GM19328 (cell line): ENCODE data around the gene TMEM138.

Experiments used
- ATAC-seq: cut with Tn5 transposase; IDR thresholded peaks from one replicate; pipeline ENCODE4 v1.9.1; 2021; ENCODE audit warnings: mild to moderate bottlenecking, moderate library complexity; ENCODE audit not compliant: unreplicated experiment

The TMEM138 gene

DNA sequence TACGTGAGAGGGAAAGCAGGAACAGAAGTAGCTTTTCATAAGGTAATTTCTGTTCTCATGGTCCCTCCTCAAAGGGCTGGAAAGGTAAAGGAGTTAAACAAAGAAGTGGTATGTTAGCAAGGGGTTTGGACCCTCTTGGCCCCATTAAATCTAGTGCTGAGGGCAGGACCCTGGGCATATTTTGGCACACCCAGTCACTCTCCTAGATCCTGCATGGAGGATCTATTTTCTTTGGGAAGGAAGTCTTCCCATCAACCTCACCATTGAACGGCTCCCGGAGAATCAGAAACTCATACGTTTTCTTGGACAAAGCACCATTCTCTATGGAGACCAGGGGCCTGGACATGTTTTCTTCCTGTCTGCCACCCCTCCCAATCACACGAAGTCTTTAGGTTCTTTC, 41.9 kb downstream of the TMEM138 start:
- no peak for ATAC-seq

- ATAC-seq = no peak
These were observed 42.5 kb downstream of the TMEM138 start for GRCh38 chr11:61404641-61405040.

DNA sequence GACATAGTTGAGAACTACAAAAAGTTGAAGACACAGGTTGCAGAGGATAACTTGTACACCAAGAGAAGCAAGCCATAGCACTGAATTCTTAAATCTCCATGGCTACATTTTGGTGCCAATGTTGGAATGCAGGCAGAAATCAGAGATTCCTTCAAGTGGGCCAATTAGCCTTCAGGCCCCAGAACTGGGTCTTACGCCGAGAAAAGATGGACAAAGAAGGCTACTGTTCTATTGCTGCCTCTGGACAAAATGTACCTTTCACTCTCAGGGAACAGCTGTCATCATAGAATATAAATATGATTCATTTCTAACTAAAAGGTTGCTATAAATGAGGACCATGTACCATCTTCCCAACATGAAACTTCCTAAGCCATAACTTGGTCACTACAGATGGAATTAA, 43.9 kb downstream of the TMEM138 start:
- ATAC-seq = no peak

DNA sequence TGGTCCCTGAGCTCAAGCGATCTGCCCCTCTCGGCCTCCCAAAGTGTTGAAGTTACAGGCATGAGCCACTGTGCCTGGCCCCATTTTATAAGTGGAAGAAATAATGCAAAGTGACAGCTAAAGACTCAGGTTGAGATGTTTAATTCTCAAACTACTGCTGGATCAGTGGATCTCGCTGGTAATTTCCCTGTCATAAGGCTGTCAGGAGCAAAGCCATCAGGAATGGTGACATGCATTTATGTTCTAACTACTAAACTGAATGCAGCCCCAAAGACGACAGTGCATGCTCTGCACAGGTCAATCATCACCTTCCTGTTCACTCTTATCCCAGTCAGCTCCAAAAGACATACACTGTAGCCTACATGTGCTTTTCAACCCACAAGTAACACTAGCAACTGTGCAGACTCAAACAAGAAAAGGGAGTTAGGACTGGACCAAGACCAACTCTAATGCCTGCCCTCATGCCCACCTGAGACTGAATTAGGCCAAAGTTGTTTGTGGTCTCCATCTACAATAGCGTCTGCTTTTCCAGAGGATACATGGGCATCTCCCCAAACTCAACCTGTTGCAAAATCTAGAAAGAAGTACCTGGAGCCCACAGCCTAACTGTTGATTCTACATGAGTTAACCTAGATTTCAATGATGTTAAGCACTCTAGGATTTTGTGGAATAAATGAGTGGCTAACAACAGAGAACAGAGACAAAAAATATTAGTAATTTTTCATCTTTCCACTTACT, 45.0 kb downstream of the TMEM138 start:
- ATAC-seq = no peak

DNA sequence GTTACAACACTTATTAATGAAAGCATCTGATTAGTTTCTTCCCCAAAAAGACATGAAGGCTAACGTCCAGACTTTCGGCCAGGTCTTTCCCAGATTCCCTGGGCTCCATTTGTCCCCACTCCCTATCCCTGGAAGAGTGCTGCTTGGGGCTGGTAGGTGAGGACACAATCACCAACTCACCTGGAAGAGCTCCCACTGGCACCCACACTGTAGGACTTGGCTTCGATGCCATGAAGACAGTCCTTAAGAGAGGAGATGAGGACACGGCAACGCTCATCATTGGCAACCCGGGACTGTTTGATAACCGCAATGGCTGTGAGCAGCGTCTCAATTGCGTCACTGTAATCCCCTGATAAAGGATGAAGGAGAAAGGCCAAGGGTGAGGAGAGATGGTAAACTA, 49.4 kb downstream of the TMEM138 start:
- no peak for ATAC-seq

DNA sequence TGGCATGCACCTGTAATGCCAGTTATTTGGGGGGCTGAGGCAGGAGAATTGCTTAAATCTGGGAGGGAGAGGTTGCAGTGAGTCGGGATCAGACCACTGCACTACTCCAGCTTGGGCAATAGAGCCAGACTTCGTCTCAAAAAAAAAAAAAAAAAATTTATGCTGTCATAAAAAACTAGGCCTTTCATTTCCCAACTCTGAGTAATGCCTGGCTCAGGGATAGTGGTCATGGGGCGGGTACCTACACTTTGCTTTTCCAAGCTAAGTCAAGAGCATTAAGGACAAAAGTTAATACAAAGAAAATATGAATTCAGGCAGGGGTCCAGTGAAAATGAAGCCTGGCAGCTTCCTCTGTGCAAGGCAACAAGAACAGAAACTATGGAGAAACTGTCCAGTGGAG, 51.3 kb downstream of the TMEM138 start:
- no peak for ATAC-seq

- no peak for ATAC-seq
These were observed 52.4 kb downstream of the TMEM138 start for GRCh38 chr11:61414547-61414946.

DNA sequence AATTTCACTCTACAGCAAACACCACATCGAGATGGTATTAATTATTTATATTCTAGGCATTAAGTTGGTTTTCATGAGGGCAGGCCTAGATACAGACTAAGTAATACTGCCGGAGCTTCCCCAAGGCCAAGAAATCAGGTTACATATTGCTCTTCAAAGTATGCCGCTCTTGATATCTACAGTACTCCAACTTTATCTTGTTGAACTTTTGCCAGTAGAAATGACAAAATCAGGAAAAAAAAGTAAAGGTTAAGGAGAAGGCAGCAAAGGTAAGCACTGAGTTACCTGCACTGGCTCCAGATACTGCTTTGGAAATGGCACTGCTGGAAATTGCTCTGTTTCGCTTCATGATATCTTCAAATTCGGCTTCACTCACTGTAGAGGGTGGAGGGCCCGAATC, 53.2 kb downstream of the TMEM138 start:
- ATAC-seq = no peak

DNA sequence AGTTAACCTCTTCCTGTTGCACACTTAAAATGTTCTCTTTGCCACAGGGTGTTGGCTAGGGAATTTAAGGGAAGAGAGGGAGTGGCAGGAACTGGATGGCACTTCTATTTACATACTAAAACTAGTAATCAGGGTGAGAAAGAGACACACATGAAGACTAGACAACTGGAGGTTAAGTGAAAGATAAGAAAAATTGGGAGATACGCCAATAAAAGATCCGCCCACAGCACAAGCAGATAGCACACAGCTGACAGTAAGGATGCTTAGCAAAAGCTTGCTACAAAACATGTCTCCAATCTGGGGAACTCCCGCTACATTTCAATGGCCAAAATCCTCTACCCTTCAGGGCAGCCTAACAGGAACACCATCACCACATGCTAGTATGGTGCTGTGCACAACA, 54.8 kb downstream of the TMEM138 start:
- ATAC-seq = no peak

- no peak for ATAC-seq
These were observed 55.5 kb downstream of the TMEM138 start for GRCh38 chr11:61417670-61418069.

DNA sequence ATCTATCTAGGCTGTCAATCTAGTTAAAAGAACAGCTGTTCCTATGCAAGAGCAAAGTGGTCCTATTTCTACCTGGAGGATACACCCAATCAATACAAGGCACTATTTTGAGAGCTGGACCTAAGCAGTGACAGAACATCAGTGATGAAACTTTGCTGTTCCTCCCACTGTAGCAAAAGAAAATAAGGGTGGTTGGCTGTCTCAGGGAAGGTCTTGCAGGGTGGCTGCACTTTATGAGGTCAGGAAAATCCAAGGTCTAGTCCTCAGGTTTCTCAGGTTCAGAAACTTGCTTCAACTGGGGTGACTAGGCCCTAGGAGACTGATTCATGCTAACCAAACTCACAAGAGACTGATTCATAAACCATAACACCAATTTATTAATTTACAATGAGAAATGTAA, 56.0 kb downstream of the TMEM138 start:
- no peak for ATAC-seq
